Stomach smooth muscle (tissue), 2 donors: ENCODE results near the gene SAMM50.
A peak's percentile ranks its signal among the peaks of the same experiment; 100 is the strongest.

Experiments
- H3K27ac ChIP-seq: one replicate; pipeline ENCODE4 v1.7.0; 2013; ENCODE audit warnings: mild to moderate bottlenecking, low read length, inconsistent platforms
- H3K27me3 ChIP-seq, 2 donors: one replicate each; pipeline ENCODE4 v1.7.0; 2013; ENCODE audit warnings: low read length in 2 of 2; ENCODE audit not compliant: insufficient read depth in 2 of 2, control insufficient read depth in 1 of 2
- H3K36me3 ChIP-seq, 2 donors: one replicate each; pipeline ENCODE4 v1.7.0; 2013; ENCODE audit warnings: low read length in 2 of 2; ENCODE audit not compliant: control insufficient read depth in 2 of 2, insufficient read depth in 2 of 2
- H3K4me1 ChIP-seq: one replicate; pipeline ENCODE4 v1.7.0; 2013; ENCODE audit warnings: low read length; ENCODE audit not compliant: control insufficient read depth, insufficient read depth
- H3K4me3 ChIP-seq, 2 donors: one replicate each; pipeline ENCODE4 v1.7.0; 2013; ENCODE audit warnings: low read length in 2 of 2
- H3K9ac ChIP-seq, 2 donors: one replicate each; pipeline ENCODE4 v1.7.0; 2013; ENCODE audit warnings: low read length in 2 of 2, mild to moderate bottlenecking in 1 of 2
- H3K9me3 ChIP-seq, 2 donors: one replicate each; pipeline ENCODE4 v1.7.0; 2013; ENCODE audit warnings: low read length in 2 of 2; ENCODE audit not compliant: control insufficient read depth in 2 of 2
- donor health status: healthy.
- donor health status: Pancreatic carcinoma.

SAMM50 gene

DNA sequence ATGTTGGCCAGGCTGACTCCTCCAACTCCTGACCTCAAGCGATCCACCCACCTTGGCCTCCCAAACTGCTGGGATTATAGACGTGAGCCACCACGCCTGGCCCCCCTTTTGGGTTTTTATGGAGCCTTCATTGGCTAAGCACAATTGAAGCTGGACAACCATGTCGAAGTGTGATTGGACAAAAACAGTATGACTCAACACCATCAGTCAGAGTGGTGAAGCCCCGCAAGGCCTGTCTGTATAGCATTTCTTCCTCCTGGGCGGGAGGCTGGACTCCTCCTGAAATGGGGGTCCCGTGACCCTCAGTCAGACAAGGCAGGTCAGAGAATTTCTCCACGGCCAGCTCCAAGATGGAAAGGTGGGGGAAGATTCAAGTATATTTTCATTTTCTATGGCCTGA lies 65.7 kb downstream of the SAMM50 start:
- peaks cover 17% of the 10 kb centered on the region for H3K4me1 ChIP-seq
- H3K27ac ChIP-seq: no peak overlapping the region
- no peaks in the 10 kb centered on the region for H3K27me3 ChIP-seq
- H3K4me3 ChIP-seq: no peak overlapping the region
- H3K9me3 ChIP-seq: no peaks in the 10 kb centered on the region
- no peaks in the 10 kb centered on the region for H3K36me3 ChIP-seq
- H3K9ac ChIP-seq: no peak overlapping the region

GRCh38 chr22:44023404-44024287 lies 68.4 kb downstream of the SAMM50 start:
- Histone ChIP-seq H3K36me3 (no peaks in the 10 kb centered on the region), H3K4me1 (peaks cover 23% of the 10 kb centered on the region), H3K9me3 (no peaks in the 10 kb centered on the region), H3K9ac (peak overlapping the region; percentile 74 to 76), H3K27me3 (no peaks in the 10 kb centered on the region), H3K27ac (no peak overlapping the region), H3K4me3 (peak overlapping the region; percentile 52 to 80)

DNA sequence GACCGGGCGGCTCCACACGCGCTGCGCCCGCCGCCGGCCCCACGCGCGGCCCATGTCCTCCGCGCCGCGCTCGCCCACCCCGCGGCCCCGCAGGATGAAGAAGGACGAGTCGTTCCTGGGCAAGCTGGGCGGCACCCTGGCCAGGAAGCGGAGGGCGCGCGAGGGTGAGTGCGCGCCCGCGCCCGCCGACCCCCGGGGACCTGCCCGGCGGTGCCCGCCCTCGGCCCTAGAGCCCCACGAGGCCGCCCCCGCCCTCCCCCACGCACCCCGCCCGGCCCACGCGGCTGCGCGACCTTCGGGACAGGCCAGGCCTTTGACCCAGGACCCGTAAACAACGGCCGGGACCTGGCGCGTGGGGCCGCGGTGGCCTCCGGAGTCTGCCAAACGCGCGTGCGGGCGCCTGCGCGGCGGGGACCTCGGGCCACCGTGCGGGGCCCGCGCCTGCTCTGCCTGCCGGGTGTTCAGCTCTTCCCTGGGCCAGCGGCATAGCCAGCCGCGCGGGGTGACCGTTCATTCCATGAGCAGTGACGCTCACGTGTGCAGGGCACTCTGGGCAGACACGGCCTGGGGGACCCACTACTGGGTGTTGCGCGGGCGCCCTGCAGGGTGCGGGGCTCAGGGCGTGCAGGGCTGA lies 69.2 kb downstream of the SAMM50 start, which contains the start of gene PARVB:
TSS of gene PARVB (plus strand) at position 15 of the 634 bp plus-strand sequence. CDS start at position 53, 38 bp downstream.
- Histone ChIP-seq H3K9me3 (no peaks in the 10 kb centered on the region), H3K36me3 (no peaks in the 10 kb centered on the region), H3K27me3 (no peaks in the 10 kb centered on the region), H3K27ac (peak within 1 kb of the TSS; percentile 64), H3K4me1 (peaks cover 23% of the 10 kb centered on the region), H3K9ac (peak within 1 kb of the TSS; percentile 74 to 76), H3K4me3 (peak within 1 kb of the TSS; percentile 52 to 80)

DNA sequence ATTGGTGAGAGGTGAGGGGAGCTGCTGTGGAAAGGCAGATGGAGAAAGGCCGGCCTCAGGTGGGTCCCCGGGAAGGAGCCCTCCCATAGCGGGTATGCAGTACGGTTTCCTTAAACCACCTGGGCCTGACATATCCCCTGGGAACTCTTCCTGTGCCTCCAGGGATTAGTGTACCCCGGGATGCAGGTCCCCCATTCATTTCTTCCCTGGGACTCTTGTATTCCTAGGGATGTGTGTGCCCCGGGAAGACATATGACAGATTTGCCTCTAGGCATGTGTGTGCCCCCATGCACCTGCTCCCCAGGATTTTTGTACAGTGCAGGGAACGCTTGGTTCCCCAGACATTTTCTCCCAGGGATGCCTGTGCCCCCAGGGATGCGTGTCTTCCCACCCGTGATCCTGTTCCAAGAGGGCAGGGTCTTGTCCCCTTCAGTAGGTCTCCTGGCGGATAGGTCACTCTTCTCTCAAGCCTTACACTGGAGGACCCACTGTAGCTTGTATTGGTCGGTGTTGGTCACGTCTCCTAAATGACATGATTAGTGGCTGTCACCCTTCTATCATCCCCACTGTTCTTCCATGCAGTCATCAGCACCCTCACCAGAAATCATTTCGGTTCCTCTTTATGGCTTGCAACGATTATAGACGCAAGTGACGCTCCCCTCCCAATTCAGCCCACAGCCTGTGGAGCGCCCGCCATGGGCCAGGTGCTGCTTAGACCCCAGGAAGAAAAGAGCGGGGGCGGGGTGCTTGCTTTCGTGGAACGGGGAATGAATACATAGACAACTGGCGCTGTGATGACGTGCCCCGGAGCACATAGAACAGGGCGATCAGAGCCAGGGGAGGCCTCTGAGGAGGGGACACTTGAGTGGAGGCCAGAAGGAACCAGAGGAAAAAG lies 70.2 kb downstream of the SAMM50 start:
- peak overlapping the region; percentile 64 for H3K27ac ChIP-seq
- H3K36me3 ChIP-seq: no peaks in the 10 kb centered on the region
- no peaks in the 10 kb centered on the region for H3K9me3 ChIP-seq
- H3K27me3 ChIP-seq: no peaks in the 10 kb centered on the region
- peak overlapping the region in 1 of 2 donors; percentile 59 for H3K9ac ChIP-seq
- H3K4me3 ChIP-seq: peak overlapping the region in 1 of 2 donors; percentile 80
- peaks cover 23% of the 10 kb centered on the region for H3K4me1 ChIP-seq

DNA sequence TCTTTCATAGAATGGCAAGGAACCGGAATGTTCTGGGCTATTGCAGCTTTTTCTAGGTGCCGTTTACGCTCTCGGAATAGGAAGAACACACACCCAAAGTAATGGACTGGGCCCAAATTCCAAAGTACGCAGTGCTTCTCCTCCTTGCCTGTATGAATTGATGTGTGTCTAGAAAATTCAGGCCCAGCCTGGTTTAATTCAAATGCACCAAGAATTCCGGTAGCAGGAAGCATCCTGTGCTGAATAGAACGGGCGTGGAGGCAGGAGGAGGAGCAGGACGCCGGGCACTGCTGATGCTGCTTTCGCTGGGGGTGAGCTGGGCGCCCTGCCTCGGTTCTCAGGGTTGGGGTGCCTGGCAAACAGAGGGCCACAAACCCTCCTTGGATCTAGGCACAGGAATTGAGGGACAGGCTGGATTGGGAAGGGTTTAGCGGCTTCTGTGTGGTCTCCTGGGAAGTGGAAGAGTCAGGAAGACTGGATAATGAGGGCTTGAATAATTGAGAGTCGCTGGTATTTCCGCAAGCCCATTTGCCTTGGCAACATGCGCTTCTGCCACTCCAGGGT lies 70.9 kb downstream of the SAMM50 start:
- Histone ChIP-seq H3K4me3 (peak overlapping the region in 1 of 2 donors; percentile 80), H3K27me3 (no peaks in the 10 kb centered on the region), H3K4me1 (peaks cover 26% of the 10 kb centered on the region), H3K9ac (no peak overlapping the region), H3K36me3 (no peaks in the 10 kb centered on the region), H3K27ac (peak overlapping the region; percentile 64), H3K9me3 (no peaks in the 10 kb centered on the region)

DNA sequence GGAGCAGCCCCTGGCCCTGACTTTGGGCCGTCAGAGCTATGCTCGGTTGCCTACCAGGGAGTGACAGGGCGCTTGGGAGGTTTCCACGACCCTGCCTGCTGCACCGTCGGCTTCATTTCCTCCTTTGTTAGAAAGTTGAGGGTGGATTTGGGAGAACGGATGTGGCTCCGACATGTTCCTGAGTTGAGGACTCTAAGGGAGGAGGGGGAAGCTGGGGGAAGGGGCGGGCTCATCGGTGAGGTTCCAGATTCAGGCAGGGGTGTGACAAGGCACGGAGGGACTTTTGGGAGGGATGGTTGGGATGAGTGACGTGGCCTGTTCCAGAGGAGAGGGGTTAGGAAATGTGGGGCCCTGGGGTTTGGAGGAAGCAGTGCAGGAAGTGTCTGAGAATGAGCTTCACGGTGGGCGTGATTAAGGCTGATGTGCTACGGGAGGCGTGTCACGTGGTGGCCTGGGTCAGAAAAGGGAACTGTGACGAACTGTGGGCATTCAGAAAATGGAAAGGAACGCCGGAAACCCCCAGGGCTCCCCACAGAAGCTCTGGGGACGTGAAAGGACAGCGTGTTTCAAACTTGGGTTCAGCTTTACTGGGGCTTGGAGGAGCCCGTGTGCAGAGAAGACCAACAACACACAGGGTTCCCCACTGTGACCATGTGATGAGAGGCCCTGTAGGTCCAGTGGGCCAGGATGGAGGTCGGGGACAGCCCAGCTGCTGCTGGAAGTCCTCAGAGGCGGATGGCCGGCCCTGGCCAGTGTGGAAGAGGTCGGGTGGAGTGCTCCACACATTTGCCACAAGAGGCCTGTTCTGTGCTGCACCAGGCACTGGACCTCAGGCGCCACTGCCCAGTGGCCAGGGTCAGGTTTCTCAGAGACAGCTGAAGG lies 71.6 kb downstream of the SAMM50 start:
- Histone ChIP-seq H3K9me3 (no peaks in the 10 kb centered on the region), H3K27me3 (no peaks in the 10 kb centered on the region), H3K27ac (peak overlapping the region; percentile 64), H3K4me1 (peaks cover 31% of the 10 kb centered on the region), H3K36me3 (no peaks in the 10 kb centered on the region), H3K4me3 (no peak overlapping the region), H3K9ac (no peak overlapping the region)

DNA sequence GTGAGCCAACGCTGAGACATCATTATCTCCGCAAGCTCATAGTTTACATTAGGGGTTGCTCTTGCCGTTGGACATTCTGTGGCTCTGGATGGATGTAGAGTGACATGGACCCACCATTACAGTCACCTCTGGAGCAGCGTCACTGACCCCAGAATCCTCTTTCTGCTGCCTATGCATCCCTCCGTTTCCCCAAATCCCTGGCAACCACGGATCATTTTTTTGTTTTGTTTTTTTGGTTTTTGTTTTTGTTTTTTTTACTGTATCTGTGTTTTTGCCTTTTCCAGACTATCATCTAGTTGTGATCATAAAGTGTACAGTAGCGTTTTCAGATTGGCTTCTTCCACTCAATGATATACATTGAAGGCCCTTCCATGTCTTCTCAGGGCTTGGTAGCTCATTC lies 72.8 kb downstream of the SAMM50 start:
- Histone ChIP-seq H3K27me3 (no peaks in the 10 kb centered on the region), H3K36me3 (no peaks in the 10 kb centered on the region), H3K9me3 (no peaks in the 10 kb centered on the region), H3K4me3 (no peak overlapping the region), H3K9ac (no peak overlapping the region), H3K27ac (no peak overlapping the region), H3K4me1 (peaks cover 27% of the 10 kb centered on the region)

DNA sequence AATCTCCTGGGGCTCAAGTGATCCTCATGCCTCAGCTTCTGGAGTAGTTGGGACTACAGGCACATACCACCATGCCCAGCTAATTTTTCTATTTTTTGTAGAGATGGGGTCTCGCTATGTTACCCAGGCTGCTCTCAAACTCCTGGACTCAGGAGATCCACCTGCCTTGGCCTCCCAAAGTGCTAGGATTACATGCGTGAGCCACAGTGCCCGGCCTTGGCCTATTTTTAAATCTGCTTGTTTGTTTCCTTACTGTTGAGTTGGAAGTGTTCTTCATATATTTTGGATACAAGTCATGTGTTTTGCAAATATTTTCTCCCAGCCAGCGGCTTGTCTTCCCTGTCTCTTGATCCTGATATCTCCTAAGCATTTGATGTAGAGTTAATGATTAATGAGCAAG lies 73.8 kb downstream of the SAMM50 start:
- H3K4me1 ChIP-seq: peaks cover 21% of the 10 kb centered on the region

GRCh38 chr22:44030051-44030701 lies 74.9 kb downstream of the SAMM50 start:
- H3K27ac ChIP-seq: no peak overlapping the region
- no peak overlapping the region for H3K9ac ChIP-seq
- no peak overlapping the region for H3K4me3 ChIP-seq
- H3K27me3 ChIP-seq: no peaks in the 10 kb centered on the region
- peaks cover 15% of the 10 kb centered on the region for H3K4me1 ChIP-seq
- no peaks in the 10 kb centered on the region for H3K9me3 ChIP-seq
- no peaks in the 10 kb centered on the region for H3K36me3 ChIP-seq

More for the DNA sequence above, 73.8 kb downstream of the SAMM50 start:
- Histone ChIP-seq H3K27me3 (no peaks in the 10 kb centered on the region), H3K27ac (no peak overlapping the region), H3K9ac (no peak overlapping the region), H3K36me3 (no peaks in the 10 kb centered on the region), H3K9me3 (no peaks in the 10 kb centered on the region), H3K4me3 (no peak overlapping the region)
